Measurements from ENCODE around the gene C2CD2. TPM values are rescaled to one million over a fixed set of nuclear protein-coding genes. Genes with fewer than 3 reads are reported as not detected.

C2CD2 gene
- total and polyA plus RNA-seq, 2 of the 4 experiments (the other 2 are of a cell fraction): 15.6 to 25.3 TPM

DNA sequence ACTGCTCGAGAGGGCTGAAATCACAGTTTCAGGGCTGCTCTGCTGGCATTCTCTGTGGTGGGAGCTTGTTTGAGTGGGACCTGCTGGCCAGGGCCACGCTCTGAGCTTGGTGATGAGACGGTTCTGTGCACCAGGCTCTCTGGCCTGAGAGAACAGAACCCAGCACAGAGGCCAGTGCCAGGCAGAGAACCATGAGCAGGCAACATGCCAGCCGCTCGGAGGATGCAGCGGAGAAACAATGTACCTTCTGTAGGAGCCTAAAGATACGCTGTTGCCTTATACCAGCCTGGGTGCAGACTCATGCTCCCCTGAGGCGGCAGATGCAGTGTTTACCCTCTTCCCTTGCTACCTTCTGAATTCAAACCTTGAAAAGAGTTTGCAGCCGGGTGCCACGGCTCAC, 10.0 kb downstream of the C2CD2 start:
- no peak overlapping the region for H3K23ac ChIP-seq (ENCODE audit: low read depth, low read length)
- DNase-seq (no peak), ATAC-seq (ENCODE audit: low read depth) (no peak)
- no peak overlapping the region for H3K14ac ChIP-seq (replicated peaks; ENCODE audit: low read depth, low read length)
- no peak overlapping the region for H2BK120ac ChIP-seq (ENCODE audit: low read depth, low read length)
- intact Hi-C loops (cut with micrococcal nuclease): no loop called here
- H3K4ac ChIP-seq (ENCODE audit: low read depth, low read length): no peak overlapping the region
- no peak overlapping the region for H3K56ac ChIP-seq (ENCODE audit: extremely low read depth, insufficient read depth, low read length)
- no peak overlapping the region for H2AK5ac ChIP-seq (ENCODE audit: low read depth, low read length)
- H2AFZ ChIP-seq (replicated peaks; ENCODE audit: low read length, poor library complexity): no peak overlapping the region
- no peak overlapping the region for H2BK20ac ChIP-seq (ENCODE audit: low read depth, low read length)
- H4K20me1 ChIP-seq (ENCODE audit: insufficient read depth, low read length): peaks cover 40% of the 10 kb centered on the region
- no peak overlapping the region for H3K27ac ChIP-seq (ENCODE audit: insufficient read depth, low read length)
- no peak overlapping the region for H4K8ac ChIP-seq (ENCODE audit: low read depth in 2 of 2, low read length in 2 of 2)
- H3K4me3 ChIP-seq (ENCODE audit: insufficient read depth, low read depth, low read length): no peak overlapping the region
- no peak overlapping the region for H4K91ac ChIP-seq (ENCODE audit: insufficient read depth, low read depth, low read length)
- dilution Hi-C loops (cut with HindIII; ENCODE audit: low sequenced_read_pairs, unreplicated experiment): no loop called here
- peaks cover 58 to 61% of the 10 kb centered on the region in 2 experiments for H3K79me1 ChIP-seq (ENCODE audit: low read depth in 1 of 2, low read length in 2 of 2)
- H2BK15ac ChIP-seq (ENCODE audit: low read depth, low read length): no peak overlapping the region
- no peaks in the 10 kb centered on the region for H3K9me3 ChIP-seq (ENCODE audit: control insufficient read depth, insufficient read depth, low read length)
- no peak overlapping the region for H2BK5ac ChIP-seq (ENCODE audit: low read depth, low read length, poor library complexity, severe bottlenecking)
- H3K18ac ChIP-seq (ENCODE audit: low read depth, low read length): no peak overlapping the region
- peaks cover 18% of the 10 kb centered on the region; the same call in 1 of the 2 replicates for H3K9me1 ChIP-seq (ENCODE audit: insufficient read depth, low read length)
- in situ Hi-C loops (cut with MboI; ENCODE audit: low sequenced_read_pairs): no loop called here
- no peak overlapping the region for H2AK9ac ChIP-seq (replicated peaks; ENCODE audit: low read depth, low read length, poor library complexity)
- peaks cover 6% of the 10 kb centered on the region for H3K36me3 ChIP-seq (ENCODE audit: control insufficient read depth, insufficient read depth, low read length)
- peaks cover 10% of the 10 kb centered on the region for H3K4me1 ChIP-seq (ENCODE audit: control insufficient read depth, insufficient read depth, low read length)
- ChIA-PET POLR2A (ENCODE audit: unreplicated experiment) (no interaction called here), CTCF (no interaction called here)
- WGBS, 2 experiments (ENCODE audit: extremely low coverage in 2 of 2, insufficient read length in 1 of 2): 95% methylated on average over 5 of the region's 10 CpGs; no CpG with 5 or more reads in 1 of the 2 experiments
- H3K9ac ChIP-seq (ENCODE audit: low read depth, low read length): no peak overlapping the region
- no peak overlapping the region for H4K5ac ChIP-seq (ENCODE audit: low read depth, low read length)
- no TSS peak for BruUV-seq (replicated peaks)
- no peaks in the 10 kb centered on the region for H3K27me3 ChIP-seq (ENCODE audit: control insufficient read depth, insufficient read depth, low read length)
- no peak for TF ChIP-seq RAD21 (IDR thresholded peaks at IDR 0.05; ENCODE audit: low read length)
- no peak for TF ChIP-seq BHLHE40 (IDR thresholded peaks at IDR 0.05; ENCODE audit: low read depth, low read length)
- TF ChIP-seq, protein P1, sequence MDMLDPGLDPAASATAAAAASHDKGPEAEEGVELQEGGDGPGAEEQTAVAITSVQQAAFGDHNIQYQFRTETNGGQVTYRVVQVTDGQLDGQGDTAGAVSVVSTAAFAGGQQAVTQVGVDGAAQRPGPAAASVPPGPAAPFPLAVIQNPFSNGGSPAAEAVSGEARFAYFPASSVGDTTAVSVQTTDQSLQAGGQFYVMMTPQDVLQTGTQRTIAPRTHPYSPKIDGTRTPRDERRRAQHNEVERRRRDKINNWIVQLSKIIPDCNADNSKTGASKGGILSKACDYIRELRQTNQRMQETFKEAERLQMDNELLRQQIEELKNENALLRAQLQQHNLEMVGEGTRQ (IDR thresholded peaks at IDR 0.05; ENCODE audit: low read depth, low read length): no peak
- TF ChIP-seq POLR2A (IDR thresholded peaks at IDR 0.05; ENCODE audit: low read depth, low read length): no peak
- no peak for TF ChIP-seq MAFK (IDR thresholded peaks at IDR 0.05; ENCODE audit: low read depth, low read length)
- no peak for TF ChIP-seq FOS (IDR thresholded peaks at IDR 0.05; ENCODE audit: low read depth, low read length)
- TF ChIP-seq MXI1 (IDR thresholded peaks at IDR 0.05; ENCODE audit: borderline replicate concordance, low read depth, low read length): no peak
- no peak for TF ChIP-seq CHD1 (IDR thresholded peaks at IDR 0.05; ENCODE audit: low read depth, low read length)
- TF ChIP-seq RCOR1 (IDR thresholded peaks at IDR 0.05; ENCODE audit: insufficient replicate concordance, low read length): no peak
- H3K4me2 ChIP-seq (ENCODE audit: low read depth, low read length): no peak overlapping the region
